RWPE1 (cell line): ENCODE measurements around the gene TMEM52B.
"Not testable (repeated sequence)": the region's sequence is repeated elsewhere in the genome, so short reads cannot be mapped to it uniquely, and the experiment has no call there.

Experiments used
- CTCF ChIA-PET: fragments of 350-600 bp; sonication (Branson Sonifier 250); formaldehyde crosslinking; extraction: SDS; loops from one replicate; lab custom pipeline; 2021; lab: Yijun Ruan, JAX
- POLR2A ChIA-PET: fragments of 400-600 bp; formaldehyde crosslinking; extraction: SDS; loops from one replicate; lab custom pipeline; 2020; ENCODE audit warnings: antibody characterized with exemption; ENCODE audit not compliant: low non-redundant PET; lab: Yijun Ruan, JAX
- DNase-seq: peaks from one replicate; pipeline ENCODE4 v3.0.0; 2012; ENCODE audit warnings: low spot score
- H3K27ac ChIP-seq: fragments of 450-650 bp; 2 replicates; pipeline ENCODE4 v1.5.1; 2017
- CTCF ChIP-seq: fragments of 450-650 bp; conservative IDR thresholded peaks from 2 replicates; pipeline ENCODE4 v1.5.1; 2017; ENCODE audit warnings: low read depth, mild to moderate bottlenecking

TMEM52B gene

DNA sequence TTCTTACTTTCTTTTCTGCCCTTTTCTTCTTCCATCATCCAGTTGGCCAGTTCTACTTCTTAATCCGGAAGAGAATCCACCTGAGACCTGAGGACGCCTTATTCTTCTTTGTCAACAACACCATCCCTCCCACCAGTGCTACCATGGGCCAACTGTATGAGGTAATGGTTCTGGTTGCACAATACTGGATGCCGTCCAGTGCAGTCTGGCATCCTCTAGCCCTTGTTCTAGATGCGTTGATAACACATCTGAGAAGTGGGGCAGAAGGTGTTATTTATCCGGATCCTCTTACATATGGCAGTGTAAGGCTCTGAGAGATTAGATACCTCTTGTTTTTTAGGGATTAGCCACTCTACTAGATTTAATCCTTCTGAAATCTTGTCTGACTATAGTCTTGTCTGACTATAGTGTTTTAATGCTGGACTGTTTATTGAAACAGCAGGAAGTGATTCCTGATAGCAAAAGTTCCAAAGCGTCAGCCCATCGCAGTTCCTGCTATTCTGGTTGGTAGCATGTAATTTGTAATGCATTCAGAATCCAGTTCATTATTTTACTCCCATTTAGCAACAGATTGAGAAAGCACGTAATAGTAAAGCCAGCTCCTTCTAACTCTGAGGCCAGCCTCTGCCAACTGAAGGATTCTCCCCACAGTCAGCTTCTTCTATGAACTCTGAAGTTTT lies 41.7 kb downstream of the TMEM52B start:
- TF ChIP-seq CTCF = no peak
- H3K27ac ChIP-seq = no peak overlapping the region
- no peak for DNase-seq
- ChIA-PET CTCF (no interaction called here), POLR2A (no interaction called here)

- no peak for DNase-seq
- CTCF ChIA-PET = no interaction called here
- no peak for TF ChIP-seq CTCF
- POLR2A ChIA-PET = no interaction called here
- H3K27ac ChIP-seq = no peak overlapping the region
These were observed 43.0 kb downstream of the TMEM52B start for GRCh38 chr12:10221846-10222245.

DNA sequence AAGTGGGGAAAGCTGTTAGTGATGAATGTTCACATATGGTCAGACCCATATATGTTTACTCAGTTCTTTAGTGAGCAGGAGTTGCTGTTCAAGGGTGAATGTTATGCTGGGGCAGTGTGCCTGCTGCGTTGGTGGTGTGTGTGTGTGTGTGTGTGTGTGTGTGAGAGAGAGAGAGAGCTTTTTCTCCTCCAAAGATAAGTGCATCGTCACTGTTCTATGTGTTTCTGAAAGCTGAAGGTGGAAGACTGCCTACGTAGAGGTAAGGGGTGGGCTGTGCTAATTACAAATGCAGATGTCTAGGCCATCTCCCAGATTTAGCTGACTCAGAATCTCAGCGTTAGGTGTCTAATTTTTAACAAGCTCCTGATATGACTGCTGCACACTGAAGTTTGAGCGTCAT lies 44.4 kb downstream of the TMEM52B start:
- CTCF ChIA-PET = no interaction called here
- no peak overlapping the region for H3K27ac ChIP-seq
- no peak for TF ChIP-seq CTCF
- POLR2A ChIA-PET = no interaction called here
- DNase-seq = no peak

DNA sequence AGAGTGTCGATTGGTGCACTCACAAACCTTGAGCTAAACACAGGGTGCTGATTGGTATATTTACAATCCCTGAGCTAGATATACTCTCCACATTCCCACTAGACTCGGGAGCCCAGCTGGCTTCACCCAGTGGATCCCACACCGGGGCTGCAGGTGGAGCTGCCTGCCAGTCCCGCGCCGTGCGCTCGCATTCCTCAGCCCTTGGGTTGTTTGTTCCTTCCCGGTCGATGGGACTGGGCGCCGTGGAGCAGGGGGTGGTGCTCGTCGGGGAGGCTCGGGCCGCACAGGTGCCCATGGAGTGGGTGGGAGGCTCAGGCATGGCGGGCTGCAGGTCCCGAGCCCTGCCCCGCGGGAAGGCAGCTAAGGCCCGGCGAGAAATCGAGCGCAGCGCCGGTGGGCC lies 46.6 kb downstream of the TMEM52B start:
- CTCF ChIA-PET = interaction anchor here (0.7 kb wide), 1 partner anchor 86 kb away, joined by 5 read pairs; no protein-coding TSS in a partner anchor
- H3K27ac ChIP-seq, DNase-seq, POLR2A ChIA-PET: not testable (repeated sequence)

DNA sequence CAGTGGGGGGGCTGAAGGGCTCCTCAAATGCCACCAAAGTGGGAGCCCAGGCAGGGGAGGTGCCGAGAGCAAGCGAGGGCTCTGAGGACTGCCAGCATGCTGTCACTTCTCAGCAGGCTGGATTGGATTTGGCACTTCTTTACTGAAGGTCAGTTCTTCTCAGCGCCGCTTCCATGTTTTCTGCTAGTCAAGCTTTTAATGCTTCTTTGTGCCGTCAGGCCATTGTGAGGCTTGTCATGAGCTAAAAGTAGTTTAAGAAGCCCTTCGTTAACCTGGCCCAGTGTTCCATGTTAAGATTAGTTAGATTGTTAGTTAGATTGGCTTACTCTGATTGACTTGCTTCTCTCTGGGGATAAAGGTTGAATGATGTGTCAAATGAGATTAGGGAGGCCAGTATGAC lies 47.3 kb downstream of the TMEM52B start:
- POLR2A ChIA-PET = no interaction called here
- DNase-seq = no peak
- no peak for TF ChIP-seq CTCF
- CTCF ChIA-PET = no interaction called here
- H3K27ac ChIP-seq = no peak overlapping the region

DNA sequence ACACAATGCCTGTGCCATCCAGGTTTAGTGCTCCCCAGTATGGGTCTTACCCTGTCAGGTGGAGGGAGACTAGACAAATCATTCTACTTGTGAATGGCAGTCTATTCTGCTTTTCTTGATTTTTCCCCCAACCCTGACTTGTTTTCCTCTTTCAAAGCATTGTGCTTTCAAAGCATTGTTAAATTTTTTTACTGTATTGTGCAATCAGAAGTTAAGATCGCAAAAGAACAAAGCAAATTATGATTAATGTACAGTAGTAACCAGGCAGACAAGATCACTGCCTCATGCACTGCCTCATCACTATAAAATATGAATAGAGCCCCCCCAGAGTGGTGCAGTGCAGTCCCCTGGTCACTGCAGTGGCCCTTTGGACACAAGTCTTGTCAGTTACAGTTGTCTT lies 47.9 kb downstream of the TMEM52B start:
- no peak for TF ChIP-seq CTCF
- CTCF ChIA-PET = no interaction called here
- no peak for DNase-seq
- POLR2A ChIA-PET = no interaction called here
- H3K27ac ChIP-seq = no peak overlapping the region

- no peak overlapping the region for H3K27ac ChIP-seq
- TF ChIP-seq CTCF = no peak
- ChIA-PET POLR2A (no interaction called here), CTCF (no interaction called here)
- DNase-seq = no peak
These were observed 48.8 kb downstream of the TMEM52B start for GRCh38 chr12:10227648-10228047.
